Activated effector memory CD4-positive, alpha-beta T cell treated with anti-CD3 and anti-CD28 coated beads, Interleukin-2, amount 50 U/mL, for 16 hours (primary cell): Measurements from ENCODE around the gene FOXN3.
"Not testable (repeated sequence)": the region's sequence is repeated elsewhere in the genome, so short reads cannot be mapped to it uniquely, and the experiment has no call there.

Experiments
- DNase-seq: peaks from one replicate; pipeline ENCODE4 v3.0.0-alpha.2; 2020

Gene FOXN3

GRCh38 chr14:89185919-89186855, 230.8 kb downstream of the FOXN3 start:
- no peak for DNase-seq

- no peak for DNase-seq
Measured at GRCh38 chr14:89184952-89185351, 232.1 kb downstream of the FOXN3 start.

DNA sequence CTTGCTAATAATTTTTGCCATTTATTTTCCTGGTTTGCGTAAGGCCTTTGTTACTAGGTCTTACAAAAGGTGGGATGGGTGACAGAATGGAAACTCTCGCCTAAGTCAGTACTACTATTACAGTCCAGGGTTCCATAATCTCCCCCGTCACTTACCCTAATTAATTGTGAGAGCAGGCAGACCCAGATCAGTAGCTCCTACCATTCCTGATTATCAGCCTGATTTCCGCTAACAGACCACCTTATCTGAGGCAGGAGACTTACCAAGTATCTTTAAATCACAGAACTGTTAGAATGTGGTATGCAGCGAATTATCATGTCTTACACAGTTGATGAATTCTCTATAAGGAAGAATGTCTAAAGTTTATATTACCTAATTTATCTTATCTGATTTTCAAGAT, 234.7 kb downstream of the FOXN3 start:
- DNase-seq: no peak

GRCh38 chr14:89180546-89180945, 236.5 kb downstream of the FOXN3 start:
- no peak for DNase-seq

GRCh38 chr14:89179891-89180404, 237.1 kb downstream of the FOXN3 start:
- DNase-seq: no peak

DNA sequence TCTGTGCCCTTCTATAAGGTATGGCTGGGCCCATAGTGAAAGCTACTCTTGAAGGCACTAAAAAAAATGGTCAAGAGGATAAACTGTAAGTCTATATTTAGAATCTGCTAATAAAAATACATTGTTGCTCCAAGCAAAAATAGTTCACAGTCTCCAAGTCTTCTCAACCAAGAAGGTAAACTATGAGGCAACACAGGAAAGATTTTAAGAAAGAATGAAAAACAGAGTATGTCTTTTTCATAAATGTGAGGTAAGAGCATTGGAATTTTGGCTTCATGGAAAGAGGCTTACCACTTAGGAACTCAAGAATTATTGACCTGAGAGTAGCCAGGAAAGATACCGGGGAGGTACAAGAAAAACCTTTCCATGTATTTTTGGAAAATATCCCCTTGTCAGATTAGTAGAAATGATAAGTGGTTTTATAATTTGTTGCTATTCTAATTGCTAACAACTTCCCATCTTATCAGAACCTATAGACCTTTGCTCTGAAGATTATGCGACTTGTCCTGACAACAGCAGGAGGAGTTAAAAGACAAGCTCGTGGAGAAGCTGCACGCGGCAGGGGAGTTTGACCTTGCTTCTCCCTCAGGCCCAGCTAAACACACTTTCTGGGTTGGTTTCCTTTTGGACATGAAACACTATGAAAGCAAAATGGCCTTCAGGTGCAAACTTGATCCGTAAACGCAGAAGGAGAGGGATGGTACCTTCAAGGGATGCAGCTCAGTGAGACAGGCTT, 238.1 kb downstream of the FOXN3 start:
- DNase-seq: no peak

DNA sequence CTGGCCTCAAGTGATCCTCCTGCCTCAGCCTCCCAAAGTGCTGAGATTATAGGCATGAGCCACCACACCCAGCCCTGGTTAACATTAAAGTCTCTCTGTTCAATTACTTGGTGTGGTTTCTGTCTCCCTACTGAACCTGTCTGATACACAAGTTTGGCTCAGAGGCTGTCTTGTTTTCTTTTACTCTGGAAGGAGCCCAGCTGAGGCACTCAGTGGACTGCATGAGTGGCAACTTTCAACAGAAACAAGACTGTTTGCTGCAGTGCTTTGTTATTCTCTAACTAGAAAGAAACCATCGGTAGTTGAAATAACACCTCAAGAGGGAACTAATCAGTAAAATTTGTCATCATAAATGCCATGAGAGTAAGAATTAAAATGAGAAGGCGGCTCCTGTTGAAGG, 238.7 kb downstream of the FOXN3 start:
- no peak for DNase-seq

DNA sequence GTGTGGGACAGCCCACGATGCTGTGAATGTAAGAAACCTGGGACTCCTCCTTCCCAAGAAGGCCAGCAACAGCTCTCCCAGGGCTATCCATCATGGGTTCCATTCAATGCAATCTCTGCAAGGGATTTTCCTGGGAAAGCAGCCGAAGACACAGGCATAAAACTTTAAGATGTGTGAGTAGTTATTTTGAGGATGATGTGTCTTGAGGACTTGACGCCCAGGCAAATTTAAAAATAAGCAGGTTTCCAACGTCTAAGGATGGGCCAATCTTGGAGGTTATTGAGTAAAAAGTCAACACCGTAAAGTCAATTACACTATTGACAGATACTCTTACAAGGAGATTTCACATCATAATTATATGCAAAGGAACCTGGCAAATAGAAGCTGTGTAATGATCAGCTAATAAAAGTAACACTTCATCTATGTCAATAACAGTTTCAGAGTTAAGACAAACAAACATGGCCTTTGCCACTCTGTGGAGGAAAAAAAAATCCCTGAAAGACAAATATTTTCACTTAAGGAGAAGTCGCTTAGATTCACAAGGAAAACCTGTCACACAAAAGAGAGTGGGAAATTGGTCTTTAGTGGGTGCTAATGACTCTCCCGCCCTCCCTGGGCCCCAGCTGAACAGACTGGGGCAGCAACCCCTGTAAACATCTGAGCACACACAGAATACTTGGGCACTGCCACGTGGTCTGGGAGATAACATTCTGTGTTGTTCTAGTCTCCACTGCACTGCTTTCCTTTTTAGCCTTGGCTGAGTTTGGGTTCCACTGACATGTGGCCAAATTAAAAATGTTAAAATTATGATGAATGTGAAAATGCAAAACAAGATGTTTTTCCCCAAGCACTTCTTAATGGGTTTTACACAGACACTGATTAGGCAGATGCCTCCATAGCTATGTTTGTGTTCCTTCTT, 240.9 kb downstream of the FOXN3 start:
- no peak for DNase-seq

GRCh38 chr14:89171628-89172027, 245.4 kb downstream of the FOXN3 start:
- no peak for DNase-seq

GRCh38 chr14:89171168-89171567, 245.9 kb downstream of the FOXN3 start:
- DNase-seq: no peak

- no peak for DNase-seq
Measured at GRCh38 chr14:89167705-89168104, 249.3 kb downstream of the FOXN3 start.

DNA sequence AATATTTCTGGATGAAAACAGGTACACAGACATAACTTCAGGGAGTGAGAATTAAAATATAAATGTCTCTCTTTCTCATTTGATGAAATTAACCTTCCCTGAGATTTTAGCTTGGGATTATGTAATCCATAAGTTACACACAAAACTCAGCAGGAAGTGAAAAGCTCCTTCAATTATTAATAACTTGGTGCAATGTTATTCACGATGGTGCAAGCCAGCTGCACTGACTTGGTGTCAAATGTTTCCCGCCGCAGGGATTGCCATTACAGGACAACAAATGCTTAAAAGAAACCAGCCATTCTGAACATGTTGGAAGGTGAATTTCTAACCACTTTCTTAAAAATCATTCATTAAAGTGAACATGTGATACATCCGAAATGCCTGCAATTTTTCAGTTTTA, 250.4 kb downstream of the FOXN3 start:
- DNase-seq: no peak

- no peak for DNase-seq
Measured at GRCh38 chr14:89165189-89166181, 251.5 kb downstream of the FOXN3 start.

GRCh38 chr14:89164168-89165073, 252.6 kb downstream of the FOXN3 start:
- DNase-seq: no peak

DNA sequence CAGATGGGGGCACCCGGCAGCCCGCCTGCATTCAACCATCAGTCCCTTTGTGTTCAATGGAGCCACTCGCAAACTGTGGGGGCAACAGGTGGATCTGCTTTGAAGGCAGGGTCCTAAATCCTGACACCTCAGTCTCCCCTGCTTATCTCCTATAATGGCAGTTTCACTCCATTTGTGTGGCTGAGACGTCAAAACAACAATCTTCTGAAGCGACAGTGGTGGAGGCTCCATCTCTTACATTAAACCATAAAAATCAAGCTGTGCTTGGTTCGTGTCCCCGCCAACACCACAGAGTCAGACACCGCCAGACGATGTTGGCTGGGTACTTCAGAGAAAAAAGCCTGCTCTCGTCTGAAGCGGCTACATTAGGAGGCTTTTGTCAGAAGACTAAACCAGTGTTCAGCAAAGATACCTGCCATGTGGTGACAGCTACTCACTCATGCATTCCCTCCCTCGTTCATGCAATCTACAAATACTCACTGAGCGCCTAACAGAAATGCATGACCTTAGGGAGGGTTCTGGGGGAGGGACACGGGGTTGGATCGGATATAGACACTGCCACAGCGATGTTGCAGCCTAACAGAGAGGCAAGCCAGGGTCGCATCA, 253.9 kb downstream of the FOXN3 start:
- no peak for DNase-seq

GRCh38 chr14:89162586-89162985, 254.4 kb downstream of the FOXN3 start:
- DNase-seq: no peak

DNA sequence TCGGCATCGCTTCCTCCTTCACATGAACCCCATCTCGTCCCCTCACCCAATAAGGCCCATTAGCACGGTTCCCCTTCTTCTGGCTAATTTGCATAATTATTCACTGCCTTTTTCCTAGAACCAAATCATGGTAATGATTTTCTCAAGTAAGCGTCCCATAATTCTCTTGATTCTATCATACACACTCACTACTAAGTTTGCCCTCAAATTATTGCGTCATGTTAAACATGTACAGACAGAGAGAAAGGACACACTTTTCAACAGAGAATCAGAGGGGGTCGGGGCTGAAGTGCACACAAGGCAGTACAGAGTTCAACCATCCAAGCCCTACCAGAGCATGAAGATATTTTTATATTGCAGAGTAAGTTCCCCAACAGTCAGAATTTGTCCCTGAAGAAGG, 256.6 kb downstream of the FOXN3 start:
- no peak for DNase-seq

GRCh38 chr14:89158701-89159100, 258.3 kb downstream of the FOXN3 start:
- DNase-seq: no peak

- not testable (repeated sequence) for DNase-seq
Measured at GRCh38 chr14:89158104-89158503, 258.9 kb downstream of the FOXN3 start.

- DNase-seq: no peak
Measured at GRCh38 chr14:89155491-89155890, 261.5 kb downstream of the FOXN3 start.
